ENCODE data around the gene DNASE1L3.

The DNASE1L3 gene

GRCh38 chr3:58206406-58207011 is 4.3 kb downstream of the DNASE1L3 start:
- H3K36me3 ChIP-seq (ENCODE audit: control insufficient read depth in 1 of 2, insufficient read depth in 2 of 2, low read length in 2 of 2): no peaks in the 10 kb centered on the region
- no peak overlapping the region for H3K18ac ChIP-seq (ENCODE audit: low read length)
- H2BK12ac ChIP-seq (ENCODE audit: low read length): no peak overlapping the region
- no peak overlapping the region for H3K23ac ChIP-seq (ENCODE audit: low read length)
- H3K27me3 ChIP-seq (ENCODE audit: insufficient read depth, low read length): no peaks in the 10 kb centered on the region
- no peak overlapping the region for H3K4me2 ChIP-seq (ENCODE audit: low read length)
- H2AK5ac ChIP-seq (ENCODE audit: low read length): no peak overlapping the region
- no peaks in the 10 kb centered on the region for H3K79me1 ChIP-seq (ENCODE audit: low read length)
- no peak overlapping the region for H4K8ac ChIP-seq (ENCODE audit: low read depth, low read length)
- H4K12ac ChIP-seq (ENCODE audit: low read depth, low read length): no peak overlapping the region
- H3K79me2 ChIP-seq (ENCODE audit: control insufficient read depth, insufficient read depth, low read length, poor library complexity): no peaks in the 10 kb centered on the region
- peak; percentile 91 to 96 for DNase-seq
- no peaks in the 10 kb centered on the region for H3K4me1 ChIP-seq (ENCODE audit: control insufficient read depth in 1 of 2, insufficient read depth in 2 of 2, low read length in 2 of 2)
- no peak overlapping the region for H2BK120ac ChIP-seq (ENCODE audit: insufficient read depth, low read length, poor library complexity)
- H2AFZ ChIP-seq (ENCODE audit: insufficient read depth, low read length, poor library complexity): no peak overlapping the region
- no peak overlapping the region for H3K9ac ChIP-seq (ENCODE audit: low read length)
- no peak overlapping the region for H4K91ac ChIP-seq (ENCODE audit: low read depth, low read length)
- H3K9me3 ChIP-seq (ENCODE audit: insufficient read depth, low read depth, low read length): peaks cover 2% of the 10 kb centered on the region
- no peak overlapping the region for H3K4me3 ChIP-seq (ENCODE audit: low read depth, low read length)
- H2BK5ac ChIP-seq (ENCODE audit: low read depth, low read length, poor library complexity): no peak overlapping the region
- H3K14ac ChIP-seq (ENCODE audit: low read length): no peak overlapping the region
- H3K27ac ChIP-seq (ENCODE audit: low read depth, low read length): no peak overlapping the region
- no CpG with 5 or more reads among the region's 5 CpGs for WGBS (ENCODE audit: extremely low coverage, insufficient coverage, insufficient read length)
- H3K4ac ChIP-seq (ENCODE audit: low read depth, low read length): no peak overlapping the region

DNA sequence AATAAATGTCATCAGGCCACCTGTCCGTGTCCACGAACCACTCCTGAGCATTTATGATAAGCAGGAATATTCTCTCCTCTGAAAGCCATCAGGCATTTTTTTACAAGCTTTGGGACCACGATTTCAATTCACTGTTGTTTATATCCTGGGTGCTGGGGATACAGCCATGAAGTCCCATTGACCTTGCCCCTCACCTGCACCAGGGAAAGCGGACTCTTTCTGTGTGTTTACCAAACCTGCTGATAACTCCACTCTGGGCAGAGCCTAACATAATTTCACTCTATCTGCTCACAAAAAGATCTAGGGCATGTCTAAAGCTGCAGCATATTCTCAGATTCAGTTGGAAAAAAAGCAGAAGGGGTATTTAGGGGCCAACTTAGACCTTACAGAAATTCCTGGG is 4.8 kb downstream of the DNASE1L3 start:
- no CpG with 5 or more reads among the region's 4 CpGs for WGBS (ENCODE audit: extremely low coverage, insufficient coverage, insufficient read length)

GRCh38 chr3:58204720-58205119 is 6.1 kb downstream of the DNASE1L3 start:
- Histone ChIP-seq H3K4me2 (ENCODE audit: low read length) (no peak overlapping the region), H3K14ac (ENCODE audit: low read length) (no peak overlapping the region), H2AFZ (ENCODE audit: insufficient read depth, low read length, poor library complexity) (no peak overlapping the region), H3K4me3 (ENCODE audit: low read depth, low read length) (no peak overlapping the region), H4K91ac (ENCODE audit: low read depth, low read length) (no peak overlapping the region), H2AK5ac (ENCODE audit: low read length) (no peak overlapping the region), H3K4ac (ENCODE audit: low read depth, low read length) (no peak overlapping the region), H4K8ac (ENCODE audit: low read depth, low read length) (no peak overlapping the region), H4K12ac (ENCODE audit: low read depth, low read length) (no peak overlapping the region), H3K9me3 (ENCODE audit: insufficient read depth, low read depth, low read length) (peaks cover 6% of the 10 kb centered on the region), H3K18ac (ENCODE audit: low read length) (no peak overlapping the region), H2BK120ac (ENCODE audit: insufficient read depth, low read length, poor library complexity) (no peak overlapping the region), H3K27ac (ENCODE audit: low read depth, low read length) (no peak overlapping the region), H3K4me1 (ENCODE audit: control insufficient read depth in 1 of 2, insufficient read depth in 2 of 2, low read length in 2 of 2) (no peaks in the 10 kb centered on the region), H3K79me2 (ENCODE audit: control insufficient read depth, insufficient read depth, low read length, poor library complexity) (no peaks in the 10 kb centered on the region), H3K27me3 (ENCODE audit: insufficient read depth, low read length) (no peaks in the 10 kb centered on the region), H3K9ac (ENCODE audit: low read length) (no peak overlapping the region), H2BK5ac (ENCODE audit: low read depth, low read length, poor library complexity) (no peak overlapping the region), H3K36me3 (ENCODE audit: control insufficient read depth in 1 of 2, insufficient read depth in 2 of 2, low read length in 2 of 2) (no peaks in the 10 kb centered on the region), H2BK12ac (ENCODE audit: low read length) (no peak overlapping the region), H3K79me1 (ENCODE audit: low read length) (no peaks in the 10 kb centered on the region), H3K23ac (ENCODE audit: low read length) (no peak overlapping the region)
- WGBS (ENCODE audit: extremely low coverage, insufficient coverage, insufficient read length): no CpG with 5 or more reads among the region's 4 CpGs
- no peak for DNase-seq

More for the DNA sequence above, 4.8 kb downstream of the DNASE1L3 start:
- Histone ChIP-seq H3K36me3 (ENCODE audit: control insufficient read depth in 1 of 2, insufficient read depth in 2 of 2, low read length in 2 of 2) (no peaks in the 10 kb centered on the region), H3K4me1 (ENCODE audit: control insufficient read depth in 1 of 2, insufficient read depth in 2 of 2, low read length in 2 of 2) (no peaks in the 10 kb centered on the region), H2BK120ac (ENCODE audit: insufficient read depth, low read length, poor library complexity) (no peak overlapping the region), H3K27ac (ENCODE audit: low read depth, low read length) (no peak overlapping the region), H3K23ac (ENCODE audit: low read length) (no peak overlapping the region), H3K9me3 (ENCODE audit: insufficient read depth, low read depth, low read length) (peaks cover 2% of the 10 kb centered on the region), H4K12ac (ENCODE audit: low read depth, low read length) (no peak overlapping the region), H4K8ac (ENCODE audit: low read depth, low read length) (no peak overlapping the region), H2BK12ac (ENCODE audit: low read length) (no peak overlapping the region), H3K79me1 (ENCODE audit: low read length) (no peaks in the 10 kb centered on the region), H3K79me2 (ENCODE audit: control insufficient read depth, insufficient read depth, low read length, poor library complexity) (no peaks in the 10 kb centered on the region), H3K4me3 (ENCODE audit: low read depth, low read length) (no peak overlapping the region), H3K9ac (ENCODE audit: low read length) (no peak overlapping the region), H3K4ac (ENCODE audit: low read depth, low read length) (no peak overlapping the region), H2AK5ac (ENCODE audit: low read length) (no peak overlapping the region), H3K18ac (ENCODE audit: low read length) (no peak overlapping the region), H4K91ac (ENCODE audit: low read depth, low read length) (no peak overlapping the region), H3K4me2 (ENCODE audit: low read length) (no peak overlapping the region), H2AFZ (ENCODE audit: insufficient read depth, low read length, poor library complexity) (no peak overlapping the region), H2BK5ac (ENCODE audit: low read depth, low read length, poor library complexity) (no peak overlapping the region), H3K14ac (ENCODE audit: low read length) (no peak overlapping the region), H3K27me3 (ENCODE audit: insufficient read depth, low read length) (no peaks in the 10 kb centered on the region)
- no peak for DNase-seq

- Histone ChIP-seq H4K8ac (ENCODE audit: low read depth, low read length) (no peak overlapping the region), H3K4me3 (ENCODE audit: low read depth, low read length) (no peak overlapping the region), H2BK12ac (ENCODE audit: low read length) (no peak overlapping the region), H4K12ac (ENCODE audit: low read depth, low read length) (no peak overlapping the region), H4K91ac (ENCODE audit: low read depth, low read length) (no peak overlapping the region), H3K79me1 (ENCODE audit: low read length) (no peaks in the 10 kb centered on the region), H2BK120ac (ENCODE audit: insufficient read depth, low read length, poor library complexity) (no peak overlapping the region), H3K23ac (ENCODE audit: low read length) (no peak overlapping the region), H3K27ac (ENCODE audit: low read depth, low read length) (no peak overlapping the region), H3K4me1 (ENCODE audit: control insufficient read depth in 1 of 2, insufficient read depth in 2 of 2, low read length in 2 of 2) (peaks cover 0 to 2% of the 10 kb centered on the region in 2 experiments), H3K79me2 (ENCODE audit: control insufficient read depth, insufficient read depth, low read length, poor library complexity) (no peaks in the 10 kb centered on the region), H3K27me3 (ENCODE audit: insufficient read depth, low read length) (no peaks in the 10 kb centered on the region), H3K14ac (ENCODE audit: low read length) (no peak overlapping the region), H3K4ac (ENCODE audit: low read depth, low read length) (no peak overlapping the region), H3K9ac (ENCODE audit: low read length) (no peak overlapping the region), H3K36me3 (ENCODE audit: control insufficient read depth in 1 of 2, insufficient read depth in 2 of 2, low read length in 2 of 2) (no peaks in the 10 kb centered on the region), H3K18ac (ENCODE audit: low read length) (no peak overlapping the region), H2AK5ac (ENCODE audit: low read length) (no peak overlapping the region), H2AFZ (ENCODE audit: insufficient read depth, low read length, poor library complexity) (no peak overlapping the region), H2BK5ac (ENCODE audit: low read depth, low read length, poor library complexity) (no peak overlapping the region), H3K4me2 (ENCODE audit: low read length) (no peak overlapping the region), H3K9me3 (ENCODE audit: insufficient read depth, low read depth, low read length) (peaks cover 6% of the 10 kb centered on the region)
- WGBS (ENCODE audit: extremely low coverage, insufficient coverage, insufficient read length): no CpG with 5 or more reads among the region's 4 CpGs
- peak; percentile 54 to 68 for DNase-seq
Measured at GRCh38 chr3:58203541-58203940, 7.2 kb downstream of the DNASE1L3 start.

Measured in trophoblast cell (in vitro differentiated cells and primary cell).